Mesenchymal stem cell (in vitro differentiated cells and primary cell): Measurements from ENCODE around the gene ST6GALNAC3.

ENCODE experiments used
- DNase-seq: peaks from one replicate; pipeline ENCODE4 v3.0.0-alpha.2; 2013
- H2AFZ ChIP-seq: one replicate; pipeline ENCODE4 v1.6.1; 2013; ENCODE audit warnings: low read depth, mild to moderate bottlenecking, control low read depth, inconsistent platforms, low read length, moderate library complexity
- H2AK5ac ChIP-seq: 2 replicates; pipeline ENCODE4 v1.6.1; 2013; ENCODE audit warnings: low read length, moderate library complexity, mild to moderate bottlenecking, inconsistent platforms; ENCODE audit not compliant: severe bottlenecking
- H2BK120ac ChIP-seq: one replicate; pipeline ENCODE4 v1.6.1; 2013; ENCODE audit warnings: low read depth, mild to moderate bottlenecking, inconsistent platforms, low read length, moderate library complexity
- H2BK12ac ChIP-seq, 2 experiments: one replicate each; pipeline ENCODE4 v1.6.1; 2013; ENCODE audit warnings: inconsistent platforms in 2 of 2, low read length in 2 of 2, mild to moderate bottlenecking in 2 of 2, moderate library complexity in 2 of 2, control low read depth in 1 of 2
- H2BK15ac ChIP-seq: one replicate; pipeline ENCODE4 v1.6.1; 2013; ENCODE audit warnings: mild to moderate bottlenecking, low read depth, inconsistent platforms; ENCODE audit not compliant: poor library complexity, severe bottlenecking
- H2BK5ac ChIP-seq: 2 replicates; pipeline ENCODE4 v1.6.1; 2013; ENCODE audit warnings: low read depth, mild to moderate bottlenecking, low read length, control low read depth, inconsistent platforms; ENCODE audit not compliant: poor library complexity, severe bottlenecking
- H3K14ac ChIP-seq, 2 experiments: one replicate each; pipeline ENCODE4 v1.6.1; 2013; ENCODE audit warnings: inconsistent platforms in 2 of 2, low read length in 2 of 2, control low read depth in 1 of 2, mild to moderate bottlenecking in 1 of 2, moderate library complexity in 1 of 2
- H3K18ac ChIP-seq, 2 experiments: one replicate each; pipeline ENCODE4 v1.6.1; 2013; ENCODE audit warnings: inconsistent platforms in 2 of 2, low read length in 2 of 2, control low read depth in 1 of 2, low read depth in 1 of 2, mild to moderate bottlenecking in 1 of 2
- H3K23ac ChIP-seq, 2 experiments: one replicate each; pipeline ENCODE4 v1.6.1; 2013; ENCODE audit warnings: inconsistent platforms in 2 of 2, low read length in 2 of 2, mild to moderate bottlenecking in 2 of 2, moderate library complexity in 2 of 2, control low read depth in 1 of 2
- H3K27ac ChIP-seq: 2 replicates; pipeline ENCODE4 v1.5.1; 2013; ENCODE audit warnings: mild to moderate bottlenecking, moderate library complexity, low read length, control low read depth, inconsistent platforms; ENCODE audit not compliant: poor library complexity, severe bottlenecking
- H3K27me3 ChIP-seq, 2 experiments: 2 replicates each; pipeline versions ENCODE4 v1.6.1 to v1.7.0; 2013; ENCODE audit warnings: low read length in 2 of 2, mild to moderate bottlenecking in 2 of 2, moderate library complexity in 2 of 2, control low read depth in 1 of 2, inconsistent platforms in 1 of 2; ENCODE audit not compliant: control insufficient read depth in 1 of 2, insufficient read depth in 1 of 2
- H3K36me3 ChIP-seq, 2 experiments: 2 replicates each; pipeline versions ENCODE4 v1.6.1 to v1.7.0; 2013; ENCODE audit warnings: low read length in 2 of 2, control low read depth in 1 of 2, inconsistent platforms in 1 of 2, low read depth in 1 of 2, mild to moderate bottlenecking in 1 of 2; ENCODE audit not compliant: insufficient read depth in 2 of 2, control insufficient read depth in 1 of 2
- H3K4ac ChIP-seq, 2 experiments: one replicate each; pipeline ENCODE4 v1.6.1; 2013; ENCODE audit warnings: inconsistent platforms in 2 of 2, low read length in 2 of 2, mild to moderate bottlenecking in 2 of 2, moderate library complexity in 2 of 2, control low read depth in 1 of 2, low read depth in 1 of 2
- H3K4me1 ChIP-seq: 2 replicates; pipeline ENCODE4 v1.6.1; 2013; ENCODE audit warnings: low read depth, low read length, control low read depth; ENCODE audit not compliant: control insufficient read depth, insufficient read depth
- H3K4me2 ChIP-seq: 2 replicates; pipeline ENCODE4 v1.6.1; 2013; ENCODE audit warnings: low read length, mild to moderate bottlenecking, inconsistent platforms; ENCODE audit not compliant: poor library complexity, severe bottlenecking
- H3K4me3 ChIP-seq, 2 experiments: 2 replicates each; pipeline versions ENCODE4 v1.5.1 to v1.7.0; 2013; ENCODE audit warnings: low read length in 2 of 2, mild to moderate bottlenecking in 2 of 2, control low read depth in 1 of 2, low read depth in 1 of 2; ENCODE audit not compliant: insufficient read depth in 1 of 2
- H3K79me1 ChIP-seq: replicated peaks from 2 replicates; pipeline ENCODE4 v1.6.1; 2013; ENCODE audit warnings: mild to moderate bottlenecking, control low read depth, low read length, inconsistent platforms; ENCODE audit not compliant: poor library complexity, severe bottlenecking
- H3K9ac ChIP-seq: 2 replicates; pipeline ENCODE4 v1.7.0; 2013; ENCODE audit warnings: mild to moderate bottlenecking, low read length, moderate library complexity
- H3K9me3 ChIP-seq: 2 replicates; pipeline ENCODE4 v1.7.0; 2013; ENCODE audit warnings: mild to moderate bottlenecking, low read length; ENCODE audit not compliant: control insufficient read depth
- H4K8ac ChIP-seq: one replicate; pipeline ENCODE4 v1.6.1; 2013; ENCODE audit warnings: inconsistent platforms, mild to moderate bottlenecking, low read length, moderate library complexity
- H4K91ac ChIP-seq: one replicate; pipeline ENCODE4 v1.6.1; 2013; ENCODE audit warnings: mild to moderate bottlenecking, low read length, inconsistent platforms
- WGBS: methylation state at CpG from one replicate; pipeline ENCODE4 v1.1.7; 2013; ENCODE audit warnings: mixed read lengths; 5-methylcytosine and 5-hydroxymethylcytosine counted together

ST6GALNAC3 gene

DNA sequence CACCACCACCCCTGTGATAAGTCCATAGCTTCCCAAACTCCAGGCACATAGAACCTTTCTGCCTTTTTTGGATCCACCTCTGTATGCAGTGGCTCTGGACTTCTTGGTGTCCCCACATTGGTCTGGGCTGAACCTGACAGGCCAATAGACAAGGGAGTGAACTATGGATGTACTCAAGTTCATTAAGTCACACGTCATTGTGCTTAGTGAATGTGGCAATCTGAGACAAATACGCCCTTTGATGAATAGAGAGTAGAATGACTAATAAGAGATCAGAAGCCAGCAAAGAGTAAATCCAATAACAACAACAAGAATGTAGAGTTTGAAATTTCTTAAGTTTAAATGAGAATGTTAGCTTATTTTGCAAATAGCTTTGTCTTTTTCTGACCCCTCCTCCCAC lies 114.8 kb downstream of the ST6GALNAC3 start:
- no peaks in the 10 kb centered on the region for H3K36me3 ChIP-seq
- H2AK5ac ChIP-seq: no peak overlapping the region
- H2BK15ac ChIP-seq: no peak overlapping the region
- no peaks in the 10 kb centered on the region for H3K4me1 ChIP-seq
- DNase-seq: no peak
- no peak overlapping the region for H3K23ac ChIP-seq
- no peak overlapping the region for H3K18ac ChIP-seq
- no peak overlapping the region for H4K91ac ChIP-seq
- no peaks in the 10 kb centered on the region for H3K27me3 ChIP-seq
- H3K14ac ChIP-seq: no peak overlapping the region
- no peak overlapping the region for H3K4ac ChIP-seq
- H2BK12ac ChIP-seq: no peak overlapping the region
- H4K8ac ChIP-seq: no peak overlapping the region
- H3K79me1 ChIP-seq: no peaks in the 10 kb centered on the region
- WGBS: 75% methylated on average over 2 of the region's 2 CpGs
- no peak overlapping the region for H3K4me2 ChIP-seq
- H3K9me3 ChIP-seq: no peaks in the 10 kb centered on the region
- no peak overlapping the region for H3K27ac ChIP-seq
- no peak overlapping the region for H2AFZ ChIP-seq
- H2BK120ac ChIP-seq: no peak overlapping the region
- no peak overlapping the region for H2BK5ac ChIP-seq
- no peak overlapping the region for H3K4me3 ChIP-seq
- no peak overlapping the region for H3K9ac ChIP-seq

DNA sequence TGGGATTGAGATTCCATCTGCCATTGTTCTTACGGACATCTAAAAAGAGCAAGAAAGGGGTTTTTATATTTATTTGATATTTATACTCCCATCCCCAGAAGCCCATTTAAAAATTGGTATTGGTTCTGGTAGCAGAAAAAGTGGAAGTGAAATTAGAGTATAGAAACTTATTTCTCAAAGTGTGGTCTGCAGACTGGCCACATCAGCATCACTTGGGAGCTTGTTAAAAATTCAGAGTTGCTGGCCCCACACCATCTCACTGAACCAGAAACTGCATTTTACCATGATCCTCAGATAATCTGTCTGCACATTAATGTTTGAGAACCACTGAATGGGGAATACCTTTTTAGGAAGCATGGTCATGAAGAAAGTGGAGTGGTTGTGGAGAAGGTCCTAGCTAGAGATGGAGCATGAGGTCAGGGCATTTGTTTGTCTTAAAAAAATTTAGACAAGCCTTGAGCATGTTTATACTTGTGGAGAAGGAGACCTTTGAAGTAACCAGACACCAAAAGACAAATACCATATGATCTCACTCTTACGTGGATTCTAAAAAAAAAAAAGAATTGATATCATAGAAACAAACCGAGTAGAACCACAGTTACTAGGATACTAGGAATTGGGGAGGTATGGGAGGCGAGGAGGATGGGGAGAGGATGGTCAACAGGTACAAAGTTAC lies 116.3 kb downstream of the ST6GALNAC3 start:
- Histone ChIP-seq H3K36me3 (no peaks in the 10 kb centered on the region), H2BK120ac (no peak overlapping the region), H3K27me3 (no peaks in the 10 kb centered on the region), H4K91ac (no peak overlapping the region), H3K4me1 (no peaks in the 10 kb centered on the region), H3K9ac (no peak overlapping the region), H2BK15ac (no peak overlapping the region), H3K23ac (no peak overlapping the region), H3K27ac (no peak overlapping the region), H2BK12ac (no peak overlapping the region), H2BK5ac (no peak overlapping the region), H2AFZ (no peak overlapping the region), H3K4ac (no peak overlapping the region), H3K14ac (no peak overlapping the region), H3K4me2 (no peak overlapping the region), H3K9me3 (no peaks in the 10 kb centered on the region), H4K8ac (no peak overlapping the region), H2AK5ac (no peak overlapping the region), H3K79me1 (no peaks in the 10 kb centered on the region), H3K4me3 (no peak overlapping the region), H3K18ac (no peak overlapping the region)
- no peak for DNase-seq
- 87% methylated on average over 2 of the region's 4 CpGs for WGBS

DNA sequence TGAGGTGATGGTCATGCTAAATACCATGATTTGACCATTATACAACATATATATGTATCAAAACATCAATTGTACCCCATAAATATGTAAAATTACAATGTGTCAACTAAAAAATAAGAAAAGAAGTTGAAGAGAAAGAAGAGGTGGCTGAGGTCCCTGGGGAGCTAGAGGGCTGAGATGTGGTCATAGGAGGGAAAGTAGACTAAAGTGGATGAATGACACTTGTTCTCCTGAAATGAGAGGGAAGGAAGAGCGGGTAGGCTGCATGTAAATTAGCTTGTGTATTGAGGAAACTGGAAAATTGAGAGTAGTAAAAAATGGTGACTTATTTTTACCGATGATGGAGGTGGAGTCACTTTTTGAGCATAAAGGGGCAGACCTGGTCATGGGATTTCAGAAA lies 117.0 kb downstream of the ST6GALNAC3 start:
- no peaks in the 10 kb centered on the region for H3K4me1 ChIP-seq
- H3K14ac ChIP-seq: no peak overlapping the region
- no peak overlapping the region for H3K4me3 ChIP-seq
- H2BK120ac ChIP-seq: no peak overlapping the region
- H3K27ac ChIP-seq: no peak overlapping the region
- H3K27me3 ChIP-seq: no peaks in the 10 kb centered on the region
- no peaks in the 10 kb centered on the region for H3K36me3 ChIP-seq
- H3K4me2 ChIP-seq: no peak overlapping the region
- no peak overlapping the region for H3K4ac ChIP-seq
- no peak overlapping the region for H3K18ac ChIP-seq
- H4K8ac ChIP-seq: no peak overlapping the region
- no peak overlapping the region for H2BK12ac ChIP-seq
- no peak for DNase-seq
- no peaks in the 10 kb centered on the region for H3K9me3 ChIP-seq
- WGBS: 94% methylated on average over 2 of the region's 2 CpGs
- H4K91ac ChIP-seq: no peak overlapping the region
- H3K9ac ChIP-seq: no peak overlapping the region
- H3K79me1 ChIP-seq: no peaks in the 10 kb centered on the region
- no peak overlapping the region for H2AK5ac ChIP-seq
- H3K23ac ChIP-seq: no peak overlapping the region
- no peak overlapping the region for H2BK5ac ChIP-seq
- no peak overlapping the region for H2AFZ ChIP-seq
- no peak overlapping the region for H2BK15ac ChIP-seq

DNA sequence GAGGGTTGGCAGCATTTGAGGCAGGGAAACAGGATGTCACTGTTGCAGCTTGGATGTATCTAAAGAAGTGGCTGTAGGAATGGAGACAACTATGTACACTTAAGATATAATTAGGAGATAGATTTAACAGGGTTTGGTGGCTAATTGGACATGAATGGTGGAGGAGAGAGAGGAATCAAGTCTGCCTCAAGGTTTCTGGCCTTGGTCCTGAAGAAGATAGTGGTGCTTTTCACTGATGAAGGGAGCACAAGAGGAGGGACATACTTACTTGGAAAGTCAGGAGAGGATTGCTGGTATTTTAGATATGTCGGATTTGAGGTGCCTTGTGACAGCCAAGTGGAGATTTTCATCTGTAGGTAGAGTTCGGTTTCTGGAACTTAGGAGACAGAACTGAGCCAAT lies 123.9 kb downstream of the ST6GALNAC3 start:
- Histone ChIP-seq H3K27me3 (no peaks in the 10 kb centered on the region), H2BK120ac (no peak overlapping the region), H4K8ac (no peak overlapping the region), H2BK5ac (no peak overlapping the region), H3K79me1 (no peaks in the 10 kb centered on the region), H3K9me3 (no peaks in the 10 kb centered on the region), H3K4me2 (no peak overlapping the region), H3K14ac (no peak overlapping the region), H3K36me3 (no peaks in the 10 kb centered on the region), H3K4me3 (no peak overlapping the region), H3K4me1 (no peaks in the 10 kb centered on the region), H4K91ac (no peak overlapping the region), H2AK5ac (no peak overlapping the region), H3K9ac (no peak overlapping the region), H2AFZ (no peak overlapping the region), H3K27ac (no peak overlapping the region), H2BK15ac (no peak overlapping the region), H3K23ac (no peak overlapping the region), H3K18ac (no peak overlapping the region), H3K4ac (no peak overlapping the region), H2BK12ac (no peak overlapping the region)
- WGBS: 91% methylated on average over 2 of the region's 2 CpGs
- DNase-seq: no peak
